ENCODE data around the gene BANK1. TPM values are rescaled to one million over a fixed set of nuclear protein-coding genes. Genes with fewer than 3 reads are reported as not detected.

BANK1 gene
- total RNA-seq, 2 experiments from 2014 or later, result 0.20 to 0.22 TPM

DNA sequence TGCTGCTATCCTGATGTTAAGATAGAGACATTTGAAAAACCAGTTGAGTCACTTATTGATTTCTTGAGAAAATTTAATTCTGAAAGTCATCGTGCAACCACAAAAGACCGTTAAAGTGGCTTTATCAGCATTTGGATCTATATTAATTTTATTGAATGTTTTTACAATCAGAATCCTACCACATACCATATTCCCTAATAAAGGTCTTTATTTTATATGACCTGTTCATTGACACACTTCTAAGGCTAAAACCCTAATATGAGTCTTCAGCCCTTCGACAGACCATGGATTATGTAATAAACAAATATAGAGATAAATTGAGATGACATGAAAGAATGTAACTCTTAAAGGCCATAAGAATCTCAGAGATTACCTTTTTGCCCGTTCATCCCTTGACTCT, 68.1 kb downstream of the BANK1 start:
- intact Hi-C loops (cut with DNase I, micrococcal nuclease), result no loop called here
- H3K27ac ChIP-seq (ENCODE audit: low read depth in 1 of 2, low read length in 2 of 2), result no peak overlapping the region
- no peaks in the 10 kb centered on the region for H3K4me1 Mint-ChIP-seq (ENCODE audit: low read depth)
- no peaks in the 10 kb centered on the region for H3K27me3 ChIP-seq (ENCODE audit: control insufficient read depth in 1 of 2, insufficient read depth in 2 of 2, low read length in 2 of 2)
- ChIA-PET CTCF (no interaction called here), POLR2A (no interaction called here)
- H3K36me3 ChIP-seq (ENCODE audit: insufficient read depth, low read length), result no peaks in the 10 kb centered on the region
- H3K9me3 Mint-ChIP-seq, result no peaks in the 10 kb centered on the region
- ATAC-seq (ENCODE audit: poor library complexity) (no peak), DNase-seq (no peak)
- no peaks in the 10 kb centered on the region for H3K36me3 Mint-ChIP-seq (ENCODE audit: low read depth)
- peaks cover 17% of the 10 kb centered on the region for H3K27me3 Mint-ChIP-seq
- no peak overlapping the region for H3K27ac Mint-ChIP-seq
- TF ChIP-seq, protein P1, sequence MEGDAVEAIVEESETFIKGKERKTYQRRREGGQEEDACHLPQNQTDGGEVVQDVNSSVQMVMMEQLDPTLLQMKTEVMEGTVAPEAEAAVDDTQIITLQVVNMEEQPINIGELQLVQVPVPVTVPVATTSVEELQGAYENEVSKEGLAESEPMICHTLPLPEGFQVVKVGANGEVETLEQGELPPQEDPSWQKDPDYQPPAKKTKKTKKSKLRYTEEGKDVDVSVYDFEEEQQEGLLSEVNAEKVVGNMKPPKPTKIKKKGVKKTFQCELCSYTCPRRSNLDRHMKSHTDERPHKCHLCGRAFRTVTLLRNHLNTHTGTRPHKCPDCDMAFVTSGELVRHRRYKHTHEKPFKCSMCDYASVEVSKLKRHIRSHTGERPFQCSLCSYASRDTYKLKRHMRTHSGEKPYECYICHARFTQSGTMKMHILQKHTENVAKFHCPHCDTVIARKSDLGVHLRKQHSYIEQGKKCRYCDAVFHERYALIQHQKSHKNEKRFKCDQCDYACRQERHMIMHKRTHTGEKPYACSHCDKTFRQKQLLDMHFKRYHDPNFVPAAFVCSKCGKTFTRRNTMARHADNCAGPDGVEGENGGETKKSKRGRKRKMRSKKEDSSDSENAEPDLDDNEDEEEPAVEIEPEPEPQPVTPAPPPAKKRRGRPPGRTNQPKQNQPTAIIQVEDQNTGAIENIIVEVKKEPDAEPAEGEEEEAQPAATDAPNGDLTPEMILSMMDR (IDR thresholded peaks at IDR 0.05), result no peak
- H3K4me1 ChIP-seq (ENCODE audit: insufficient read depth, low read length), result no peaks in the 10 kb centered on the region
- no peaks in the 10 kb centered on the region for H3K9me3 ChIP-seq (ENCODE audit: control insufficient read depth in 1 of 2, insufficient read depth in 1 of 2, low read length in 2 of 2)
- H3K4me3 ChIP-seq (ENCODE audit: low read length), result no peak overlapping the region
- H3K4me3 Mint-ChIP-seq, result no peak overlapping the region

DNA sequence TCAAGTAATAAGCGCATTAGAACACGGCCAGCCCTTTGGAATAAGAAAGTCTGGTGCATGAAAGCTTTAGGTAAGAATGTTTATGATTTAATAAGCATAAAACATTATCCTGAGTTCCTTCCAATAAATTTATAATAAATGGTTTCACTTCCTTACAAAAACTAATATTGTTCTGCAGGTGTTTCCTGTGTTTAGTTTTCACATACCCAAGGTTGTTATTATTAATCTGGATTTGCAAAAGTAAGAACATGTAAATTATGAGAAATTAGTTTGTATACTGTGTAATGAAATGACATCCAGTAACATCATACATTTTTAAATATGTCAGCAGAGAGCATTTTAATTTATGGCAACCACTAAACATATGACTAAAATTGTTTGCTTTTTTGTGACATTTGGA, 72.1 kb downstream of the BANK1 start:
- no peaks in the 10 kb centered on the region for H3K36me3 ChIP-seq (ENCODE audit: insufficient read depth, low read length)
- TF ChIP-seq, protein P1 (IDR thresholded peaks at IDR 0.05), result no peak
- no peak overlapping the region for H3K4me3 Mint-ChIP-seq
- H3K9me3 Mint-ChIP-seq, result peaks cover 4% of the 10 kb centered on the region
- no peaks in the 10 kb centered on the region for H3K9me3 ChIP-seq (ENCODE audit: control insufficient read depth in 1 of 2, insufficient read depth in 1 of 2, low read length in 2 of 2)
- H3K4me1 Mint-ChIP-seq (ENCODE audit: low read depth), result no peaks in the 10 kb centered on the region
- no peaks in the 10 kb centered on the region for H3K4me1 ChIP-seq (ENCODE audit: insufficient read depth, low read length)
- ATAC-seq (ENCODE audit: poor library complexity), result no peak
- H3K27me3 Mint-ChIP-seq, result peaks cover 10% of the 10 kb centered on the region
- DNase-seq, result no peak
- H3K27me3 ChIP-seq (ENCODE audit: control insufficient read depth in 1 of 2, insufficient read depth in 2 of 2, low read length in 2 of 2), result no peaks in the 10 kb centered on the region
- no peaks in the 10 kb centered on the region for H3K36me3 Mint-ChIP-seq (ENCODE audit: low read depth)
- no peak overlapping the region for H3K27ac ChIP-seq (ENCODE audit: low read depth in 1 of 2, low read length in 2 of 2)
- CTCF ChIA-PET, result no interaction called here
- intact Hi-C loops (cut with DNase I, micrococcal nuclease), result no loop called here
- H3K27ac Mint-ChIP-seq, result no peak overlapping the region
- POLR2A ChIA-PET, result no interaction called here
- H3K4me3 ChIP-seq (ENCODE audit: low read length), result no peak overlapping the region

DNA sequence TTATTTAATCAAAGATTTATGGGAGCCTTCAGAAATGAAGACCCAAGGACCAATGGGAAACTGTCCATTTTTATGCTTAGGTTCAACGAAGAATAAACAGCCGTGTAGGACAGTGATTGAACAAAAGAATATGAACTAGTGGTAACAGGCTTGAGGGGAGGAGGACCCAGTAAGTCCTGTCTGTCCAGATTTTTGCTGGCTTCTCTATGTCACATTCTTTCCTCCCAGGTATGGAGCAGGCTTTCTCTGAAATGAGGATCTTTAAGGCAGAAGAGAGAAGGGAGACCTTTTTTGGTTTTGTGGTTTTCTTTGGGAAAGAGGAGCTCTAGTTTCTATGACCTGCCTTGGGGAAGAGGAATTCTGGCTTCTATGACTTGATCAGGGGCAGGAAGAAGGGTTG, 74.1 kb downstream of the BANK1 start:
- TF ChIP-seq, protein P1 (IDR thresholded peaks at IDR 0.05), result no peak
- intact Hi-C loops (cut with DNase I, micrococcal nuclease), result no loop called here

More for the DNA sequence above, 74.1 kb downstream of the BANK1 start:
- ChIA-PET POLR2A (no interaction called here), CTCF (no interaction called here)
- H3K27me3 Mint-ChIP-seq, result peaks cover 4% of the 10 kb centered on the region
- no peaks in the 10 kb centered on the region for H3K36me3 ChIP-seq (ENCODE audit: insufficient read depth, low read length)
- DNase-seq (no peak), ATAC-seq (ENCODE audit: poor library complexity) (no peak)
- no peak overlapping the region for H3K27ac ChIP-seq (ENCODE audit: low read depth in 1 of 2, low read length in 2 of 2)
- no peaks in the 10 kb centered on the region for H3K9me3 ChIP-seq (ENCODE audit: control insufficient read depth in 1 of 2, insufficient read depth in 1 of 2, low read length in 2 of 2)
- H3K27ac Mint-ChIP-seq, result no peak overlapping the region
- H3K4me1 ChIP-seq (ENCODE audit: insufficient read depth, low read length), result no peaks in the 10 kb centered on the region
- no peak overlapping the region for H3K4me3 Mint-ChIP-seq
- H3K4me3 ChIP-seq (ENCODE audit: low read length), result no peak overlapping the region
- H3K9me3 Mint-ChIP-seq, result peaks cover 4% of the 10 kb centered on the region
- H3K4me1 Mint-ChIP-seq (ENCODE audit: low read depth), result no peaks in the 10 kb centered on the region
- H3K27me3 ChIP-seq (ENCODE audit: control insufficient read depth in 1 of 2, insufficient read depth in 2 of 2, low read length in 2 of 2), result no peaks in the 10 kb centered on the region
- H3K36me3 Mint-ChIP-seq (ENCODE audit: low read depth), result no peaks in the 10 kb centered on the region

All from CD4-positive, alpha-beta T cell (primary cell).